HL-60/S4 treated with retinoic acid at 250 ng/mL for 4 days and 3 days (cell line): ENCODE data around the gene TTC33.

Experiments used
- in situ Hi-C: fragments of 300-500 bp; cut with MboI; formaldehyde crosslinking; loops from 2 replicates; pipeline ENCODE4 v1.7.0; 2022; ENCODE audit warnings: low sequenced_read_pairs

Gene TTC33

GRCh38 chr5:40550481-40550880 is 205.3 kb downstream of the TTC33 start:
- in situ Hi-C loops, result no loop called here

DNA sequence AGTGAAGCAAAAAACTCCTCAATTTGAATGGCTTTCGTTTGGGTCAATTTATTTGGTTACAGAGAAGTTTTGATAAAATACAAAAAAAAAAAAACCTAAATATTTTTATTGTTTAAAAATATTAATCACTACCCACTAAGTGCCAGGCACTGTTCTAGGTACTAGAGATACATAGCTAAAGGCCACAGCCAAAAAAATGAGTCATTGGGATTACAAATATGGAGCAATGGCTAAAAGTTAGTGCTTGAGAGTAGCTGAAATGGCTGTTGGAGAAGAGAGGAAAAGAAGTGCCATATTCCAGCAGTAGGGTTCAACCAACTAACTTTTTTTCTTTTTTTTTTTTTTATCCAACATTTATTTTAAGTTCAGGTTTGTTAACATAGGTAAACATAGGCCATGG is 206.1 kb downstream of the TTC33 start:
- in situ Hi-C loops, result no loop called here

GRCh38 chr5:40547994-40548575 is 207.7 kb downstream of the TTC33 start:
- in situ Hi-C loops, result no loop called here

DNA sequence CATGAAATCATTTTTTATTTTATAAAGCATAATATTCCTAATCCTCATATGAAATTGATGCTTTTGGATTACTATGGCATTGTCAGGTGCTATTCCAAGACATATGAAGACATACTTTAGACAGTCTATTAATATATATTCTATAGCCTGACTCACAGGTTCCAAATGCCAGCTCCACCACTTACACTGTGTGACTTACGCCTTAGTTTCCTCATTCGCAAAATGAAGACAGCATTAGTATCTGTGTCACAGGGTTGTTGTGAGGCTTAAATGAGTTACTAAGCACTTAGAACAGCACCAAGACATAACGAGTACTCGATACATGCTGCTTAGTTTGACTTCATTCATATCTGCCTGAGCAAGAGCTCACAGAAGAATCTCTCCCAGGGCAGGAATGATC is 208.2 kb downstream of the TTC33 start:
- in situ Hi-C loops, result no loop called here

DNA sequence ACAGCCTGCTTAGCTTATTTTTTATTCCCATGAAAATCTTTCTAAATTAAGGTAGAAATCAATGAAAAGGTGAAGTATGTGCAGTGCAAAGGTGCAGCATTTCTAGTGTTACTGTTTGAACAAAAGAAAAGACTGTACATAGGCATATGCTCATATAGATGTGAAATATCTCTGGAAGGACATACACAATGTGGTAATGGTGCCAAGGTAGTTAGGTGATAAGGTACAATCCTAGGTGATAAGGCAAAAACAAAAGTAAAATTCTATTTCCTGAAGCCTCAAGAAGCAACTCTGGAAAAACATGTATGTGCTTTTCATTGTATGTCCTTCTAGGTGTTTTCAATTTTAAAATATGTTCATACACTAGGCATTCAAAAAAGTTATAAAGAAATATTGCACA is 215.5 kb downstream of the TTC33 start:
- in situ Hi-C loops, result no loop called here

DNA sequence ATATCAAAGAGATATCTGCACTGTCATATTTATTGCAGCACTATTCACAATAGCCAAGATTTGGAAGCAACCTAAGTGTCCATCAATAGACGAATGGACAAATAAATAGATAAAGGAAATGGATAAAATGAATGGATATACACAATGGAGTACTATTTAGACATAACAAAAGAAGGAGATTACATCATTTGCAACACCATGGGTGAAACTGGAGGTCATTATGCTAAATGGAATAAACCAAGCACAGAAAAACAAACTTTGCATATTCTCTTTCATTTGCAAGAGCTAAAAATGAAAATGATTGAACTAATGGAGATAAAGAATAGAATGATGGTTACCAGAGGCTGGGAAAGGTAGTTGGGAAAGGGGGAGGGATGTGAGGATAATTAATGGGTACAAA is 231.1 kb downstream of the TTC33 start:
- in situ Hi-C loops, result no loop called here

DNA sequence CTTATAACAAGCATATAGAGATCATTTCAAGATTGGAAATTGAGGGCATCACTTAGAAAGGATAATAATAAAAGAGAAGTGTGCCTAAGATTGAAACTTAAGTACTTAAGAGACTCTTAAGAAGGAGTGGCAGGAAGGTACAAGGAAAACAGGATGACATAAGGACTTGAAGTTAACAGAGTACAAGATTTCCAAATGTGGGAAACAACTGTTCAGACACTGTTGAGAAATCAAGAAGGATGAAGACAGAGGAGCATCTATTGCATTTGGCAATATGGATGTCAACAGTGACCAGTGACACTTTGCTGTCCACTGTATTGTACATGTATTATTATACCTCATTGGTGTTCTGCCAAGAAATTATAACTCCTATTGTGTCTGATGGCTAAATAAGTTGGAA is 233.8 kb downstream of the TTC33 start:
- in situ Hi-C loops, result no loop called here

DNA sequence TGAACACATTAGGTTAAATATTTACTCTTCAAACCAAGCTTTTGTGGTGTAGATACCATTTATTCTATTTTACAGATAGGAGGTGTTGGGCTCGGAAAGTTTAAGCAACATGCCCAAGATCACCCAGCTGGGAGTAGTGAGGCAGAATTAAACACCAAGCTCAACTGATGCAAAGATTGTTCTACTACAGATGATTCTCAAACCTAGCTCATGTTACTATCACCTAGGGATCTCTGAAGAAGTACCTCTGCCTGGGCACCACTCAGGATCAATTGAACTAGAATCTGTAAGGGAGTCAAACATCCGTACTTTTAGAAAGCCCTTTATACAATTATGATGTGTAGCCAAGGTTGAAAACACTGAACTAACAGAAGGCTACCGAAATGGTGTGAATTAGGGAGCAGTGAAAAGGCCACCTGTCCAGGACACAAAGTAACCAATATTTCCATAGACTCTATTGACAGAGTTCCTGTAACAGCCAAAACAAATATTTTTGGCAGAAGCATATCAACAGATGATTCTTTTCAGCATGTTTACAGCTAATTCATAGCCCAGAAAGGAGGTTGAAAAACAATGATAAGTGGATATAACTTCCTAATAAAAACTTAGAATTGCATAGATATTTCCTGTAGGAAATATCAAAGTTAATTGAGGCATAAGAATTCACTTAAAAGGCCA is 234.5 kb downstream of the TTC33 start:
- in situ Hi-C loops, result no loop called here

GRCh38 chr5:40518485-40518917 is 237.3 kb downstream of the TTC33 start:
- in situ Hi-C loops, result no loop called here

DNA sequence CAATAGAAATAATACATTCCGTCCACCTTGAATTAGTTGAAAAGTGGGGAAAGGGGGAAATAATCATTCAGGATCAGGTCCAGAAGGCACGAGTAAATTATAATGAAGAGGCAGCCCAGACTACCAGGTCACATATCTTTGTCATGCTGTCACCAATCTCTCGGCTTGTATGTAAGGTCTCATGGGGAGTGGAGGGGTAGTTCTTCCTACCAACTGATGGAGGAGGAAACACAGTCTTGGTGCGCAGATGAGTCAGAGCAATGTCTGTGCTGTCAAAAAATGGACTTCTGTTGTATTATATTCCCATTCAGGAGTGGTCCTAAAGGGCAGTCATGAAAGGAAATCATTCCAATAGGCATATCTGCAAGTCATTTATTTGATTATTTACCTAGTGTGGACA is 240.3 kb downstream of the TTC33 start:
- in situ Hi-C loops, result no loop called here

- in situ Hi-C loops, result no loop called here
Observed at GRCh38 chr5:40514976-40515375, 240.8 kb downstream of the TTC33 start.

DNA sequence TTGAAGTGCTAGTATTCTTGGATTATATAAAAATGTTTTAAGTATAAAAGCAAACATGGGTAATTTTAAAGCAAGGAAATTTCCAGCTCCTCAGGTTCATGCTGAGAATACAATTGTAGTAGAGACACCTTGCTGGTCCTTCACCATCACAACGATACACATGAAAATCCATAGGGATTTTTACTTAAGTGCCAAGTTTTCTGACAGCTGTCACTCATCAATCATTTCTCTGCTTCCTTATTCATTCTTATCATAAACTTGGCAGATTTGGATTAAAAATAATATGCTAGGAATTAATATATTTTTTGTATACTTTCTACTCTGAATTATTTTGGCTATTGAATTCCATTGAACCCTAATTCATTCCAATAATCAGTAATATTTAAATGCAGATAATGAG is 244.0 kb downstream of the TTC33 start:
- in situ Hi-C loops, result no loop called here

DNA sequence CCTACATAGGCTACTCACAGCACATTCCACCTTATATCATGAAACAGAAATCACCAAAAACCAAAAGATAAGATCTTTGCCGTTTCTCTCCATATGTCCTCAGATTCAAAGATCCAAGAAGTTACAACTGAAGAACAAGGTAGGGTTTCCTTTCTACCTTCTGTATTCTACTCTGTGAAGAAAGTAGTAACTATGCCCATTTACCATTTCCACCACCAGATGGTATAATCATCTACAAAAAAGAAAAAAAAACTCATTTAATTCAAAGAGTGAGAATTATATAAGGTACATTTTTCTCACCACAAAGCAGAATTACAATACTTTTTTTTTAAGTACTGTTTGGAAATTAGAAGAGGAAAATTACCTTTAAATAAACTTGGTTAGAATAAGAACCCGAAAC is 248.7 kb downstream of the TTC33 start:
- in situ Hi-C loops, result no loop called here

DNA sequence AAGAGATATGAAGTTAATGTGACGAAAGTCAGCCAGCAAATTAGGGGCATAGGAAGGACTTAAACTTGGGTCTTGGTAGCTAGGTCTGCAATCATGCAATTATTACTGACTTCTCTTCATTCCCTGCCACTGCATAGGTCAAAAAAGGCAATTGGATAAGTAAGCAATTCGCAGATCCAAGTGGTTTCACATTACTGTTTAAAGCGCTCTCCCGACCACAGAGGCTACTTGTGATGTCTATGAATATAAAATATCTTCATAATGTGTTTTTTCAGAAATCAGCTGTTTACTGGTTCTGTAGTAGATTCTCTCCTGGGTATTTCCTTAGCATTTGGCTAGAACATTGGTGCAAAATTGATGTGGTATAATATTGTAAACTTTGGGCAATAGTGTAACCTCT is 250.7 kb downstream of the TTC33 start:
- in situ Hi-C loops, result no loop called here

DNA sequence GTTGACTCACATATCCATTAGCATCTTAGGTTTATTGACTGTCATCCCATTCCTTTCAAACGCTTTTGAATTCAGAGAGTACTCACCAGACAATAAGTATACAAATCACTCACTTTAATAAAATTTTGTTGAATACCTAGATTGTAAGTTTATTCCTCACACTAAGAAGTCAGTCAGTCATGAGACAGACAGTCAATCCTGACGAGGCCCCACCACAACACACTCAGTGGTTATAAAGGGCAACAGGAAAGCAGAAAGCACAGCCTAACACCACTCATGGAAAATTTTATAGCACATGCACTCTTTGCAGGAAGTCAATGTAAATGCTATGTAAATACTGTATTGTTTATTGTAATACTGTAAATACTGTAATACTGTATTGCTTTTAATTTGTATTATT is 252.3 kb downstream of the TTC33 start:
- in situ Hi-C loops, result no loop called here

DNA sequence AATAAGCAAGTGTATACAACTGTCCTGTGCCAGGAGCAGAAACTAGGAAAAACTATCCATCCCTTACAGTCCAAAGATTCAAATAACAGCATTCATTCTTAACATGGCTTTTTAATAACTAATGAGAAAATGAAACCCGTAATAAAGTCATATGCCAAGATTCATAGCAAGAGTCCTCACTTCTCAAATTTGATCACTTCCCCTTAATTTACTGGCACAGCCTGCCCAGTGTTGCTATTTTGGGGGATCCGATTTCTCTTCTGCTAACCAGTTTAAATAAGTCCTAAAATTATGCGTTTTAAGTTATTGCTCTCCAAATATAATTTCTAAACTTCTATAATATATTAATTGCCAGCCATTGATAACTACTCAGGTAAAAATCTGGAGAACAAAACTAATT is 253.0 kb downstream of the TTC33 start:
- in situ Hi-C loops, result no loop called here

GRCh38 chr5:40501711-40502444 is 253.9 kb downstream of the TTC33 start:
- in situ Hi-C loops, result no loop called here

GRCh38 chr5:40499518-40500273 is 256.1 kb downstream of the TTC33 start:
- in situ Hi-C loops, result no loop called here

DNA sequence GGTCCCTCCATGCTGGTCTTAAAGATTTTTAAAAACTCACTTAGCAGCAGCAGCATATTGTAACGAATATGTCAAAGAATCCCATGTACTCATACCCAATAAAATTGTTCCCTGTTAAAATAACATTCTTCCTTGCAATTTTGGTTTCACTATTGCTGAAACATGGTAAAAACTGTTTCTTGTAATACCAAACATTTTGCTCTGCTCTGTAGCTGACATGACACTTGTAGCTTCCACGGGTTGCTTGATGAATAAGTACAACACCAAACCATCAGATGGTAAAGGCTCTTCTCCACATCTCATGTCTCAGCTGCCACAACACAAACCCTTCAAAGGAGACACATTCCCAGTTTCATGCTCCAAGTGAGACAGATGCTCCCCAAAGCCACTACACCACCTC is 256.8 kb downstream of the TTC33 start:
- in situ Hi-C loops, result no loop called here

GRCh38 chr5:40497573-40497972 is 258.2 kb downstream of the TTC33 start:
- in situ Hi-C loops, result no loop called here

DNA sequence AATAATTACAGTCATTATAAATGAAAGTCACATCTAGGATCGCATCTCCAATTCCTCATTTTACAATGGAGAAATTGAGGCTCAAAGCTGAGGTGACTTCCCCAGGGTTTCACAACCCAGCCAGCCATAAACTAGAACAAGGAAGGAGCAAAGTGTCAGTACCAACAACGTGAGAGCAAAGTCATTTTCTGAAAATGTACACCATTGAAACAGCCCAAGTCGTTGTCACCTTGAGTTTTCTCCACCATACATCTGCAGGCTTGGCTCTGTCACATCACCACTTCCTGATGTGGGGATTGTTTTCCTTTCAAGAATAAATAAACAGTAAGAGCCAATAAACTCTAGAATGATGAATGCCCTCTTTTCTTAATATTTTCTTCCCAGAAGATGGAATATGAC is 260.5 kb downstream of the TTC33 start:
- in situ Hi-C loops, result no loop called here
